SU-DHL-6 (cell line): Measurements from ENCODE around the gene LITAFD.

Experiments
- H2AFZ ChIP-seq: fragments of 200-600 bp; sonication (generic); 2 replicates; pipeline ENCODE4 v1.6.1; 2014; ENCODE audit warnings: low read depth, mild to moderate bottlenecking, moderate library complexity, mixed read lengths, antibody characterized with exemption, low read length; ENCODE audit not compliant: severe bottlenecking
- H3F3A ChIP-seq: fragments of 200-600 bp; shearing (Covaris generic); 2 replicates; pipeline ENCODE4 v1.6.0; 2016; ENCODE audit warnings: antibody characterized with exemption, mild to moderate bottlenecking; ENCODE audit not compliant: insufficient read depth
- H3K27ac ChIP-seq: fragments of 200-600 bp; sonication (generic); 2 replicates; pipeline ENCODE4 v1.5.1; 2016; ENCODE audit warnings: low read depth, mild to moderate bottlenecking, low read length, moderate library complexity, mixed read lengths
- H3K27me3 ChIP-seq: fragments of 200-600 bp; sonication (generic), shearing (Covaris generic); 2 replicates; pipeline ENCODE4 v1.6.0; 2014; ENCODE audit warnings: mild to moderate bottlenecking, low read length
- H3K36me3 ChIP-seq: fragments of 200-600 bp; sonication (generic); 2 replicates; pipeline ENCODE4 v1.6.1; 2014; ENCODE audit warnings: mild to moderate bottlenecking, low read length, mixed read lengths
- H3K4me2 ChIP-seq: fragments of 300-600, 200-600 bp; shearing (Covaris generic), sonication (generic); 2 replicates; pipeline ENCODE4 v1.6.0; 2014; ENCODE audit warnings: low read length, low read depth, mild to moderate bottlenecking; ENCODE audit not compliant: poor library complexity, severe bottlenecking
- H3K4me3 ChIP-seq: fragments of 200-600 bp; sonication (generic); 2 replicates; pipeline ENCODE4 v1.5.1; 2014; ENCODE audit warnings: antibody characterized with exemption, low read length, mild to moderate bottlenecking, mixed read lengths; ENCODE audit not compliant: insufficient read depth, poor library complexity, severe bottlenecking
- H3K79me2 ChIP-seq: fragments of 200-600 bp; sonication (generic); 2 replicates; pipeline ENCODE4 v1.6.1; 2014; ENCODE audit warnings: mild to moderate bottlenecking, low read length, moderate library complexity; ENCODE audit not compliant: insufficient read depth
- H3K9ac ChIP-seq: fragments of 200-600 bp; sonication (generic); 2 replicates; pipeline ENCODE4 v1.7.0; 2014; ENCODE audit warnings: mild to moderate bottlenecking, low read length
- H3K9me2 ChIP-seq: fragments of 200-600 bp; sonication (generic); replicated peaks from 2 replicates; pipeline ENCODE4 v1.6.1; 2014; ENCODE audit warnings: low read length; ENCODE audit not compliant: insufficient read depth
- H3K9me3 ChIP-seq: fragments of 200-600 bp; sonication (generic); 2 replicates; pipeline ENCODE4 v1.6.1; 2014; ENCODE audit warnings: low read length, mixed read lengths; ENCODE audit not compliant: insufficient read depth
- H4K20me1 ChIP-seq: fragments of 200-600 bp; sonication (generic); 2 replicates; pipeline ENCODE4 v1.6.1; 2014; ENCODE audit warnings: low read depth, mild to moderate bottlenecking, antibody characterized with exemption, low read length, moderate library complexity, mixed read lengths
- CTCF ChIP-seq: fragments of 200-600 bp; sonication (generic); IDR thresholded peaks from one replicate; pipeline ENCODE4 v1.5.1; 2017; ENCODE audit warnings: antibody characterized with exemption, mild to moderate bottlenecking, low read length, moderate library complexity; ENCODE audit not compliant: insufficient read depth, poor library complexity, severe bottlenecking
- EZH2phosphoT487 ChIP-seq: fragments of 200-600 bp; sonication (generic), shearing (Covaris generic); conservative IDR thresholded peaks from 2 replicates; pipeline ENCODE4 v1.6.1; 2018; ENCODE audit warnings: mild to moderate bottlenecking, antibody characterized with exemption, low read length, moderate library complexity, mixed read lengths

The LITAFD gene

DNA sequence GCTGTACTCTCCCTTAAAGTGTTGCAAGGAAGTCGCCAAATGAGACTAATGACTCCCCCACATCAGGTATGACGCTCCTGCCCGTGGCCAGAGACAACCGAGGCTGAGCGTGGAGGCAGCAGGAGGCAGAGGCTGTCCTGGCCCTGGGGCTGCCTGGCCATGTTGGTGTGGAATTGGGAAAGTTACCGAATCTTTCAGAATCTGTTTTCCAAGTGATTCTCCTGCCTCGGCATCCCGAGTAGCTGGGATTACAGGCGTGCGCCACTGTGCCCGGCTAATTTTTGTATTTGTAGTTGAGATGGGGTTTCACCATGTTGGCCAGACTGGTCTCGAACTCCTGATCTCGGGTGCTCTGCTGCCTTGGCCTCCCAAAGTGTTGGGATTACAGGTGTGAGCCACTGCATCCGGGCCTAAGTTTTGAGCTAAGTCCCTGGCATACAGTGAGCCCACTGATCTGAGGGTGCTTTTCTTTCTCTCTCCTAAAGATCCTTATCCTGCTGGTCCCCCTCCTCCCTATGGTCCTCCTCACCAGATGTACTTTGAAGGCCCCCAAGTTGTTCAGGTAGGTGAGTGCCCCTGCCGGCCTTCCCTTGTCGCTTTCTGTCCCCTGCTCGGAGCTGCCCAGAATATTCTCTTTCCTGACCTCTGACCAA, 700 bp downstream of the LITAFD start:
- Histone ChIP-seq H3K79me2 (no peaks in the 10 kb centered on the region), H3K9me2 (no peaks in the 10 kb centered on the region), H3K9ac (no peak overlapping the region), H2AFZ (no peak overlapping the region), H4K20me1 (no peaks in the 10 kb centered on the region), H3K9me3 (no peaks in the 10 kb centered on the region), H3K36me3 (no peaks in the 10 kb centered on the region), H3F3A (no peaks in the 10 kb centered on the region; the same call in 1 of the 2 replicates), H3K4me2 (no peak overlapping the region), H3K4me3 (no peak overlapping the region), H3K27ac (no peak overlapping the region), H3K27me3 (no peaks in the 10 kb centered on the region)
- TF ChIP-seq EZH2phosphoT487 (no peak), CTCF (no peak)

DNA sequence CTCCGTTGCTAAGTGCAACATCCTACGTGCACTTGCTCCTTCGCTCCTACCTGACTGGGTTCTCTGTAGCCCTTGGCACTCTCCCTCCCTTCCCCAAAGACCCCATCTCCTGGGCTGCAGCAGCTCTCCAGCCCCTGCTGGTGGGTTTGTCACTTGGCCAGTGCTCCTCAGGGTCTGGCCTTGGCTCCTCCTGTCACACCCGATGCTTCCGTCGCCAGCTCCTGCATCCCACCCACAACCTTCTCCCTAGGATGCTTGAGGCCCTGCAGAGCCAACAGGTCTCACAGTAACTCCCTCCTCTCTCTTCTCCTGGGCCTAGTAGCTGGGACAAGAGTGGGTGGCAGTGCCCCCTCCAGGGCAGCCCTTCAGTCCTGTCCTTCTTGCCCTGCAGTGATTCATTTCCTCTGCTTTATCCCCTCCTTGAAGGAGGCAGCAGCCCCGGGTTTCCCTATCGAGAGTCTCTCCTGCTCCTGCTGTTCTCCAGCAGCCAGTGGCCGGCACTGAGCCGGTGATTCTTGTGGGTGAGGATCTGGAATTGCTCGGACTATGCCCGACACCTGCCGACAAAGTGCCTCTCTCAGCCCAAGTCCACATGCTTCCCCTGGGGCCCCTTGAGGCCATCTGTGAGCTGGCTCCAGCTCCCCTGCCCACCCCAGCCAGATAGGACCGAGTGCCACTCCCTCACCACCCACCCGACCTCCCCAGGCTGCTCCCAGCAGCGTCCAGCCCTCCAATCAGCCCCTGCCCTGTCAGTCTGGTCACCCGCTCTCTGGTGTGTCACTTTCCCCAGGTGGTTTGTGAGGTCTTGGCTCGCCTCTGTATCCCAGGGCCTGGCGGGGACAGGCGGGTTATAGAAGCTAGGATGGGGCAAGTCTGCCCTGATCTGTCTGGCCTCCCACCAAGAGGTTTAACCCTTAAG, 3.8 kb downstream of the LITAFD start:
- H3F3A ChIP-seq, result no peaks in the 10 kb centered on the region; the same call in 1 of the 2 replicates
- H3K9ac ChIP-seq, result no peak overlapping the region
- H3K27me3 ChIP-seq, result no peaks in the 10 kb centered on the region
- H3K79me2 ChIP-seq, result no peaks in the 10 kb centered on the region
- H3K27ac ChIP-seq, result no peak overlapping the region
- no peaks in the 10 kb centered on the region for H3K36me3 ChIP-seq
- H3K9me3 ChIP-seq, result no peaks in the 10 kb centered on the region
- H4K20me1 ChIP-seq, result no peaks in the 10 kb centered on the region
- no peak overlapping the region for H3K4me2 ChIP-seq
- no peak for TF ChIP-seq EZH2phosphoT487
- no peak for TF ChIP-seq CTCF
- H3K9me2 ChIP-seq, result no peaks in the 10 kb centered on the region
- no peak overlapping the region for H3K4me3 ChIP-seq
- H2AFZ ChIP-seq, result no peak overlapping the region

DNA sequence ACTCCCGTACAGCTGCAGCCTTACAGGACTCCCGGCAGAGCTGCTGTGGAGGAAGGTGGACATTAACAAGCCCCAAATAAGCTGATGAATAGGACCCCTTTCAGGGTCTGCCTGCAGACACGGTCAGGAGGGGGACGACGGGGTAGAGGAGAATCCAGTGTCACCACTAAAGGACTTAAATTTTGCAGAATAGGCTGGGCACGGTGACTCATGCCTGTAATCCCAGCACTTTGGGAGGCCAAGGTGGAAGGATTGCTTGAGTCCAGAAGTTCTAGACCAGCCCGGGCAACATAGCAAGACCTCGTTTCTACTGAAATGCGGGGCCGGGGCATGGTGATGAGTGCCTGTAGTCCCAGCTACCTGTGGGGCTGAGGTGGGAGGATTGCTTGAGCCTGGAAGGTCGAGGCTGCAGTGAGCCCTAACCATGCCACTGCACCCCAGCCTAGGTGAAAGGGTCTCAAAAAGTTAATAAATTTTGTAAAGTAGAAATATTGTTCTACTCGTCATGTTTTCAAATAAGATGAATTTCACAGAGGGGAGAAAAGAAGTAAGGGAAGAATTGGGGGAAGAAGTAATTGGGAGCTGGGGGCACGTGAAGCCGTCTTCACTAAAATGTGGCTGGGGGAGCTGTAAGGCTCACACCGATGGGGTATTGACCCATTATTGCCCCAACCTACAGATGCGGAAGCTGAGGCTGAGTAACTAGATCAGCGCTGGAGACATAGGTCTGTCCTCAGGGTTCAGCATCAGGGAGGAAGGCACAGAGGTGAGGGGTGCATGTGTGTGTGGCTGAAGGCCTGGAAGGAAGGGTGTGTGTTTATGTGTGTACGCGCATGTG, 4.7 kb downstream of the LITAFD start:
- Histone ChIP-seq H3K36me3 (no peaks in the 10 kb centered on the region), H3K4me3 (no peak overlapping the region), H3K4me2 (no peak overlapping the region), H3K79me2 (no peaks in the 10 kb centered on the region), H3K27ac (no peak overlapping the region), H3K9me3 (no peaks in the 10 kb centered on the region), H3K9ac (no peak overlapping the region), H4K20me1 (no peaks in the 10 kb centered on the region), H3F3A (no peaks in the 10 kb centered on the region; the same call in none of the 2 replicates), H2AFZ (no peak overlapping the region), H3K9me2 (no peaks in the 10 kb centered on the region), H3K27me3 (no peaks in the 10 kb centered on the region)
- TF ChIP-seq EZH2phosphoT487 (no peak), CTCF (no peak)
